HEK293T (cell line): Measurements from ENCODE around the gene ZNF33A.

Source experiments
- ARNT ChIP-seq: fragments of 450-650 bp; IDR thresholded peaks from 2 replicates; pipeline ENCODE4 v1.6.1; 2017; ENCODE audit warnings: mild to moderate bottlenecking
- FOXA1 ChIP-seq: fragments of 450-650 bp; IDR thresholded peaks from 2 replicates; pipeline ENCODE4 v1.6.1; 2016; ENCODE audit warnings: mild to moderate bottlenecking
- FOXK2 ChIP-seq: fragments of 450-650 bp; IDR thresholded peaks from 2 replicates; pipeline ENCODE4 v1.6.1; 2016; ENCODE audit warnings: mild to moderate bottlenecking
- LEF1 ChIP-seq: fragments of 450-650 bp; IDR thresholded peaks from 2 replicates; pipeline ENCODE4 v1.6.1; 2017; ENCODE audit warnings: mild to moderate bottlenecking, borderline replicate concordance
- NFRKB ChIP-seq: fragments of 450-650 bp; IDR thresholded peaks from 2 replicates; pipeline ENCODE4 v1.6.1; 2016; ENCODE audit warnings: mild to moderate bottlenecking, moderate library complexity
- TARDBP ChIP-seq: fragments of 450-650 bp; IDR thresholded peaks from 2 replicates; pipeline ENCODE4 v1.6.1; 2016

- TF ChIP-seq LEF1: no peak
- no peak for TF ChIP-seq FOXA1
- no peak for TF ChIP-seq FOXK2
- TF ChIP-seq TARDBP: no peak
- TF ChIP-seq ARNT: no peak
- no peak for TF ChIP-seq NFRKB
Measured at GRCh38 chr10:38007551-38007950, 2.9 kb upstream of the ZNF33A start.
